ENCODE results near the gene NUDT7. TPM values are rescaled to one million over a fixed set of nuclear protein-coding genes. Genes with fewer than 3 reads are reported as not detected.

The NUDT7 gene
- total RNA-seq: 4.4 TPM

- peak; percentile 99 for DNase-seq
Measured at GRCh38 chr16:77722309-77723107, at the start of gene NUDT7. NUDT7 (plus strand) TSS chr16:77722514; CDS start chr16:77722583, 69 bp downstream.

DNA sequence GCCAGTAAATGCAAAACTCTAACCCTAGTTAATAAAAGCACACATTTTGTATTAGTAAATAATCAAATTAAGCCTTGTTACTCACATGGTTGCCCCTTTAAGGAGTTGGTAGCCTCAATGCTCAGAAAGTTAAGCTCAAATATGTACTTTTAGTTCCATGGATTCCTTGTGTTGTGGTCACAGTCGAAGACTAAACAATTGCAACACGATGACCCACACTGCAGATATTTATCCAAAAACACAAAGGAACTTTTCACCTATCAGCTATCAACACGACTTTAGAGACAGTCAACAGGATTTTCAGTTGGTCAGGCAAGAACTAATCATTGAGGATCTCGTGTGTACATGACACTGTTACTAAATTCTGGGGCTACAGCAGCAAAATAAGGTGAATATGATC is 47.4 kb upstream of the NUDT7 start:
- DNase-seq: no peak

DNA sequence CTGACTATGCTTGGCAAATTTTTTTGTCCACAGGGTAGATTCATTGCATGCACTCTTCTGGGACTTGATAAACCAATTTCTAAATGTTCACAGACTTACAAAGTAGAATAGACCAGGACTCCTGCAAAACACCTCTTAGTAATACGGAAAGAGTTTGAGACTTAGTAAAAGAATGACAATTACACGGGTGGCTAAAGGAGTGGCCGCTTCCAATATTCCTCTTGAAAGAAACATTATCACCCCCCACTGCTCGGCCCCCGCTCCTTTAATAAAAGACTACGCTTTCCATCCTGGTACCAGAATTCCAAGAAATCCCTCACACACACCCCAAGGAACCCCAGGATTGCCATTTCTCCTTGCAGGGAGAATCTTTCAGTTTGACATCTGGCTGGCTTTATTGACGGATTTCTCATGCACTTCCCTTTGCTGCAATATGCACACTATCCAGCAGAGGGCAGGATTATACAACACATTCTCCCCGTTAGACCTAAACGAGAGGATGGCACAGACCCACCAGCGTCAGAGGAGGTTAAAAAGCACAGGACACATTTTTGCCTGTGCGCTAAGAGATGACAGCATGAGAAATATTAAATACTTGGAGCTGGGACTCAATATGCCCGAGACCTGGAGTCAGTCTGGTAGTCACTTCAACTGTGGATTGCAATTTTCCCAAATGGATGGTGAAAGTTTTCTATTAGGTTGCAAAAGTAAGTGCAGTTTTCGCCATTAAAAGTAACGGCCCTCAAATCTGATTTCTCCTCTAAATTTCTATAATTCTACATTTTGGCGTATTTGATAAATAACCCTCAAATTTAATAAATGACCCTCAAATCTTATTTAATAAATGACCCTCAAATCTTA is 46.6 kb upstream of the NUDT7 start:
- peak; percentile 90 for DNase-seq

GRCh38 chr16:77677129-77677528 is 45.2 kb upstream of the NUDT7 start:
- DNase-seq: no peak

GRCh38 chr16:77679391-77679790 is 42.9 kb upstream of the NUDT7 start:
- DNase-seq: peak; percentile 37

GRCh38 chr16:77679901-77680300 is 42.4 kb upstream of the NUDT7 start:
- DNase-seq: peak; percentile 27

- DNase-seq: no peak
Measured at GRCh38 chr16:77680496-77680895, 41.8 kb upstream of the NUDT7 start.

- no peak for DNase-seq
Measured at GRCh38 chr16:77682586-77682985, 39.7 kb upstream of the NUDT7 start.

- DNase-seq: no peak
Measured at GRCh38 chr16:77683397-77684180, 38.7 kb upstream of the NUDT7 start.

DNA sequence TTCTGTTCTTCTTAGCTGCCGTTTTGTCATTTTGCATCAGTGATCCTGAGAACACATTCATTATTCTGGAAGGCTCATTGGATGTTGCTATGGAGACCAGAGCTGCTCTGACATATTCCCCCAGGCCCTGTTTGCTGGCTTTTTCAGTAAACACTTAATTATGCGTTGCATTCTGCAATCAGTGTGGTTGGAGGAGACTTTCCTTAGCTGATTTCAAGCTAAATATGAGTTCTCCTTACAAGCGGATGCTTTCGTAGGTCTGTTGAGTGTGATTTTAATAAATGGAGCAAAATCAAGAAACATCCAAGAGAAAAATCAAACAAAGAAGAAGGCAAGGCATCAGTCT is 38.2 kb upstream of the NUDT7 start:
- peak; percentile 14 for DNase-seq

DNA sequence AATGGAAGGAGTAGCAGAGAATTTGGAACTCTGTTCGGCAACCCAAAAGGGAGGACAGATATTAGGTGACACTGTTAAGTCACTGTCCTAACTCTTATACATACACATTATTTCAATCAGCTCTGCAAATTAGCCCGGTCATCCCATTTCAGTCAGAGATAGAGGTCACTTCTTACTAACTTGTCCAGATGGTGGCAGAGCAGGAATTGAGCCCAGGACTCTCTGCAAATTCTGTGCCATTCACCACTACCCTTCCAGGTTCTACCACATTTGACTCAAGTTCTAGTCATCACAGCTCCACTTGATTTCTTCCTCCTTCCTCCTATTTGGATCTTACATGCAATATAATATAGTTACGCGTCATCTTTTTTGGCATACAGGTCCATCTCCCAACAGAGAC is 35.9 kb upstream of the NUDT7 start:
- DNase-seq: no peak

DNA sequence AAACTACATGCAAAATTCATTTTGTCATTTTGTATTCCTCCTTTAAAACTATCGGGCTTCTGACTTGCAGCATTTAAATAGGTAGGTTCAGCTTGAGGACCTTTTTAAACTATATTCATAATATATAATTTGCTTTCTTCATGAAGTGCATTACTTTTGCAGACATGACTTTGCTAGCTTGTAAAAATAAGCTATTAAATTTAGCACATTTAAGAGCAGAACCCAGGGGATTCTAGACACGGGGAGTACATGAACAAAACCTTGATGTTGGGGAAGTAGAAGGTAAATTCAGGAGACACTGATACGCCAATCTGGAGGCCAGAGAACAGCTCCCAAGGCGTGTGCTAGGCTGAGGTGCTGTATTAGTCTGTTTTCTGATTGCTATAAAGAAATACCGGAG is 32.3 kb upstream of the NUDT7 start:
- DNase-seq: no peak

- no peak for DNase-seq
Measured at GRCh38 chr16:77690416-77690815, 31.9 kb upstream of the NUDT7 start.

DNA sequence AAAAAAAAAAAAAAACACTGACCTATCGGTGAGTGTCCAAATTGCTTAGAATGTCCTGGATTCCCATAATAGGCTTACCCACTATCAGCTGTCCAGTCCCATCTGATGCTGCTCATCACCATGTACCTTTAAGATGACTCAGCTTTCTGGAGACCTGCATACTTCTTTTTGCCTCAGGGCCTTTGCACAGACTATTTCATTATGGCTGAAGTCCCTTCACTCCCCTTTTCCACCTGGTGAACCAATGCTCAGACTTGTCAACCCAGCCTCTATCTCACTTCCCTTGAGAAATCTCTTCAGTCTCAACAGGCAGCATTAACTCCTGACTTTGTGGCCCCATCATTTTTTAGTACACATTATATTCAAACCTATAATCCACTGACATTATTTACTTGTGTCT is 29.7 kb upstream of the NUDT7 start:
- DNase-seq: no peak

GRCh38 chr16:77696149-77696548 is 26.2 kb upstream of the NUDT7 start:
- no peak for DNase-seq

DNA sequence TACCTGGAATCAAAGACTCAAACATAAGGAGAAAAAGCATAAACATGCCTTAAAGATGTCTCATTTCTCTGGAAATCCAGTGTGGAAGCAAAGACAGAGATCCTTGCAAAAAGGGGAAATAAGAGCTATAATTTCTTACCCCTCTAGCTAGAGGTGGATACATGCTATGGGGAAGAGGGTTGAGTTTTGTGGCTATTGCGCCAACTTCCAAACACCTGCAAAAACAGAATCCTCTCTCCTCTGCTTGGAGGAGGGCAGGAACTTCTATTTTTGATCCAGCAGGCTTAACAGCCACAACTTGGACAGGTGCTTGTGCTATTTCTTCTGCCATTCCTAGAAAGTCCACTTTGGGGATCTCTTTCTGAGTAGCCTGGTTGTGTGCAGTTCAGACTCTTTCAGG is 21.5 kb upstream of the NUDT7 start:
- DNase-seq: no peak

DNA sequence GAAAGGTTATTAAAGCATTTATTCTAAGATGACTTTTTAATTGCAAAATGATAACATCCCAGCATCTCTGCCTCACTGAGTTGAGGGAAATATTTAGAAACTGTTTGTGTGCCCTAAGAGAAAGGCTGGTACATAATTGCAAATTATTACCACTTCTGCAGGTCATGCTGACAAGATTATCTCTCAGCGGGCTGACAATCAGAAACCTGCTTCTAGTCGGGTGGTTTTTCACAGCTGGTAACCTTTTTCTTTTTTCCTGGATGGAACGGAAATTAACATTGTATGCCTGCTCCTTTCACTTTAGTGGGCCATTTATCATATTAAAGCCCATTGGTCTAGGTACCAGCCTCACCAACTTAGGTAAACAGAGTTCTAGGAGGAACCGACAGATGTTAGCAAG is 17.0 kb upstream of the NUDT7 start:
- no peak for DNase-seq

- DNase-seq: no peak
Measured at GRCh38 chr16:77711179-77711578, 11.1 kb upstream of the NUDT7 start.

- DNase-seq: no peak
Measured at GRCh38 chr16:77711775-77712174, 10.5 kb upstream of the NUDT7 start.

DNA sequence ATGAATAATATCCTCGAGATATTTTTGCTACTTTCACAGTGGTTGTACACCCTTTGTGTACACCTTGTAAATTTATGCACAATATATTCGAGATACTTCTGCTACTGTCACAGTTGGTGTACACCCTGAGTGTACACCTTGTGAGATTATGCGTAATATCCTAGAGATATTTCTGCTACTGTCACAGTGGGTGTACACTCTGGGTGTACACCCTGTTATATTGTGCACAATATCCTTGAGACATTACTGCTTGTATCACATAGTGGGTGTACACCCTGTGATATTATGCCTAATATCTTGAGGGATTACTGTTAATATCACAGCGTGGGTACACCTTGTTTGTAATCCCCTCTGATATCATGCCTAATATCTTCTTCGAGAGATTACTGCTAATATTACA is 7.2 kb upstream of the NUDT7 start:
- DNase-seq: no peak

DNA sequence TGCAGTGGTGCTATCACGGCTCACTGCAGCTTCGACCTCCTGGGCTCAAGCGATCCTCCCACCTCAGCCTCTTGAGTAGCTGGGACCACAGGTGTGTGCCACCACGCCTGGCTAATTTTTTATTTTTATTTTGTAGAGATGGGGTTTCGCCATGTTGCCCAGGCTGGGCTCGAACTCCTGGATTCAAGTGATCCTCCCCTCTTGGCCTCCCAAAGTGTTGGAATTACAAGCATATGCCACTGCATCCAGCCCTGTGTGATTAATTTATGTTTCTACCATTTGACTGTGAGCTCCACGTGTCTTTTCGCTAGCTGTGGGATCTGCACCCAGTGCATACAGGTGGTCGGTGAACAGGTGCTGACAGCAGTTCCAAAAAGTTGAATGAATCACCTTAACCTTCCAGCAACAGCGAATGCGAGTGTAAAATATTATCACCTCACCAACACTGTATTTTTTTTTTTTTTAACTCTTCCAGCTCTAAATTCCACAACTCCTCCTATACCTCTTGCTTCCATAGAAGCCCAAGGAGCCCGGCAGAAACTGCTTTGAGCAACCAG is 484 bp upstream of the NUDT7 start:
- no peak for DNase-seq

GRCh38 chr16:77723108-77723514 is 797 bp downstream of the NUDT7 start:
- DNase-seq: no peak

- DNase-seq: no peak
Measured at GRCh38 chr16:77724174-77724573, 1.9 kb downstream of the NUDT7 start.
